Stomach (tissue), 9 donors: ENCODE data around the gene VRK2. TPM values are rescaled to one million over a fixed set of nuclear protein-coding genes. Genes with fewer than 3 reads are reported as not detected.

ENCODE experiments used
- DNase-seq, 2 donors: peaks; one replicate each; pipeline versions ENCODE4 v3.0.0 to v3.0.0-alpha.2; 2013 to 2019
- H3K27ac ChIP-seq, 5 donors: fragments of 200-600 bp in 4 of 5; sonication (generic) in 4 of 5; one replicate each; pipeline ENCODE4 v1.5.1; 2013 to 2019; ENCODE audit warnings: mild to moderate bottlenecking in 1 of 5, moderate library complexity in 1 of 5
- H3K27me3 ChIP-seq, 3 donors: fragments of 200-600 bp; sonication (generic); one replicate each; pipeline ENCODE4 v1.5.1; 2017 to 2019; ENCODE audit warnings: mixed run types in 1 of 3
- H3K36me3 ChIP-seq, 4 donors: fragments of 200-600 bp; sonication (generic); 1 replicate in 3 of 4; 2 replicates in 1 of 4; pipeline ENCODE4 v1.5.1; 2016 to 2019
- H3K4me1 ChIP-seq, 4 donors: fragments of 200-600 bp; sonication (generic); one replicate each; pipeline ENCODE4 v1.5.1; 2016 to 2019
- H3K4me3 ChIP-seq, 4 donors: fragments of 200-600 bp; sonication (generic) in 3 of 4; one replicate each; pipeline ENCODE4 v1.5.1; 2016 to 2019; ENCODE audit warnings: mild to moderate bottlenecking in 1 of 4
- H3K9me3 ChIP-seq, 4 donors: fragments of 200-600 bp; sonication (generic); one replicate each; pipeline ENCODE4 v1.5.1; 2016 to 2019
- EP300 ChIP-seq: sonication (generic); formaldehyde crosslinking; IDR thresholded peaks from one replicate; pipeline ENCODE4 v1.6.1; 2017; ENCODE audit warnings: antibody characterized with exemption
- POLR2A ChIP-seq, 4 donors: fragments of 450-650 bp; IDR thresholded peaks; one replicate each; pipeline ENCODE4 v1.6.1; 2016; ENCODE audit warnings: antibody characterized with exemption in 4 of 4, control low read depth in 2 of 4, mild to moderate bottlenecking in 1 of 4, moderate library complexity in 1 of 4
- POLR2AphosphoS5 ChIP-seq, 3 donors: sonication (generic); formaldehyde crosslinking; IDR thresholded peaks; one replicate each; pipeline ENCODE4 v1.6.1; 2016; ENCODE audit warnings: antibody characterized with exemption in 3 of 3
- WGBS, 5 donors: extraction: QIAGEN DNeasy Blood & Tissue Kit in 3 of 5; methylation state at CpG; one replicate each; pipeline versions ENCODE4 v1.1.5 to v1.1.7; 2013 to 2018; 5-methylcytosine and 5-hydroxymethylcytosine counted together
- intact Hi-C: fragments of 100-400 bp; cut with DNase I; formaldehyde crosslinking; loops from one replicate; pipeline ENCODE4 v1.15.1; 2023; ENCODE audit warnings: low total_unique reads
- polyA plus RNA-seq, 3 donors: library from polyadenylated mRNA; stranded (reverse); fragments of 200-250 nt; gene quantifications; one replicate each; pipeline ENCODE4 v1.2.3, GENCODE V29; 2013
- total RNA-seq, 5 donors: library from RNA; depleted of rRNA; stranded (reverse); fragments of >200 nt; gene quantifications; one replicate each; pipeline versions ENCODE4 v1.1.0 to v1.2.3, GENCODE V29; 2014 to 2016
- TF ChIP-seq, protein P1 (sequence below), 7 experiments: fragments of 450-650 bp in 4 of 7; fragments of 200-600 bp in 3 of 7; sonication (generic) in 3 of 7; IDR thresholded peaks; one replicate each; pipeline ENCODE4 v1.5.1; 2016 to 2019; ENCODE audit warnings: antibody characterized with exemption in 7 of 7, control low read depth in 2 of 7, mild to moderate bottlenecking in 1 of 7
- donor health status: healthy with polysubstance abuse.
- donor health status: Bipolar disorder and iron deficiency.
- donor health status: healthy.

Gene VRK2
- total and polyA plus RNA-seq, 8 donors, result 10.0 to 29.9 (median 14.4) TPM

GRCh38 chr2:58042486-58042970 is 4.1 kb upstream of the VRK2 start:
- DNase-seq, result peak in 1 of 2 donors; percentile 83
- 17 to 25% (median 22%) methylated on average over 2 of the region's 2 CpGs for WGBS, 5 donors
- TF ChIP-seq POLR2A (IDR thresholded peaks at IDR 0.05) (no peak), POLR2AphosphoS5 (IDR thresholded peaks at IDR 0.05) (no peak), EP300 (no peak)
- TF ChIP-seq, protein P1, sequence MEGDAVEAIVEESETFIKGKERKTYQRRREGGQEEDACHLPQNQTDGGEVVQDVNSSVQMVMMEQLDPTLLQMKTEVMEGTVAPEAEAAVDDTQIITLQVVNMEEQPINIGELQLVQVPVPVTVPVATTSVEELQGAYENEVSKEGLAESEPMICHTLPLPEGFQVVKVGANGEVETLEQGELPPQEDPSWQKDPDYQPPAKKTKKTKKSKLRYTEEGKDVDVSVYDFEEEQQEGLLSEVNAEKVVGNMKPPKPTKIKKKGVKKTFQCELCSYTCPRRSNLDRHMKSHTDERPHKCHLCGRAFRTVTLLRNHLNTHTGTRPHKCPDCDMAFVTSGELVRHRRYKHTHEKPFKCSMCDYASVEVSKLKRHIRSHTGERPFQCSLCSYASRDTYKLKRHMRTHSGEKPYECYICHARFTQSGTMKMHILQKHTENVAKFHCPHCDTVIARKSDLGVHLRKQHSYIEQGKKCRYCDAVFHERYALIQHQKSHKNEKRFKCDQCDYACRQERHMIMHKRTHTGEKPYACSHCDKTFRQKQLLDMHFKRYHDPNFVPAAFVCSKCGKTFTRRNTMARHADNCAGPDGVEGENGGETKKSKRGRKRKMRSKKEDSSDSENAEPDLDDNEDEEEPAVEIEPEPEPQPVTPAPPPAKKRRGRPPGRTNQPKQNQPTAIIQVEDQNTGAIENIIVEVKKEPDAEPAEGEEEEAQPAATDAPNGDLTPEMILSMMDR (IDR thresholded peaks at IDR 0.05), result no peak
- Histone ChIP-seq H3K27ac (no peak overlapping the region), H3K36me3 (no peaks in the 10 kb centered on the region), H3K4me3 (no peak overlapping the region), H3K4me1 (peaks cover 8 to 24% (median 16%) of the 10 kb centered on the region in 4 donors), H3K9me3 (no peaks in the 10 kb centered on the region), H3K27me3 (no peaks in the 10 kb centered on the region)
- intact Hi-C loops, result no loop called here

DNA sequence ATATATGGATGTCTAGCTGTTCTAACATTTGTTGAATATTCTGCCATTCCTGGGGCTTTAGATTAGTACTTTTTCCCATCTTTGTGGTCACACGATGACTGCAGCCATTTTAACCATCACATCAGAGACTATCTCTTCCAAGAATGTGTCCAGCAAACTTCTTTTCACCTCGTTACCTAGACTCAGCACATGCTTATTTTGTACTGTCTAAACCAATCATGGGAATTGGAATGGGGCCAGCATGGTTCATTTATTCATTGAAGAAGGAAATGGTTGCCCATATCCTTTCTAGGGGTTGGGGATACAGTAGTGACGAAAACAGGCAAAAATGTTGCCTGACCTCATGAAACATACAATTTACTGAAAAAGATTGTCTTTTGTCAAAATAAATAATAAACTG is 2.5 kb upstream of the VRK2 start:
- Histone ChIP-seq H3K27me3 (no peaks in the 10 kb centered on the region), H3K4me1 (peaks cover 12 to 40% (median 24%) of the 10 kb centered on the region in 4 donors), H3K27ac (no peak overlapping the region), H3K36me3 (peaks cover 0 to 2% (median 0%) of the 10 kb centered on the region in 4 donors), H3K4me3 (no peak overlapping the region), H3K9me3 (no peaks in the 10 kb centered on the region)
- DNase-seq, result no peak
- WGBS, 5 donors, result 94 to 97% (median 96%) methylated on average over 3 of the region's 3 CpGs
- intact Hi-C loops, result no loop called here
- no peak for TF ChIP-seq POLR2AphosphoS5 (IDR thresholded peaks at IDR 0.05)
- TF ChIP-seq POLR2A (IDR thresholded peaks at IDR 0.05), result no peak
- no peak for TF ChIP-seq EP300
- TF ChIP-seq, protein P1 (IDR thresholded peaks at IDR 0.05), result no peak

DNA sequence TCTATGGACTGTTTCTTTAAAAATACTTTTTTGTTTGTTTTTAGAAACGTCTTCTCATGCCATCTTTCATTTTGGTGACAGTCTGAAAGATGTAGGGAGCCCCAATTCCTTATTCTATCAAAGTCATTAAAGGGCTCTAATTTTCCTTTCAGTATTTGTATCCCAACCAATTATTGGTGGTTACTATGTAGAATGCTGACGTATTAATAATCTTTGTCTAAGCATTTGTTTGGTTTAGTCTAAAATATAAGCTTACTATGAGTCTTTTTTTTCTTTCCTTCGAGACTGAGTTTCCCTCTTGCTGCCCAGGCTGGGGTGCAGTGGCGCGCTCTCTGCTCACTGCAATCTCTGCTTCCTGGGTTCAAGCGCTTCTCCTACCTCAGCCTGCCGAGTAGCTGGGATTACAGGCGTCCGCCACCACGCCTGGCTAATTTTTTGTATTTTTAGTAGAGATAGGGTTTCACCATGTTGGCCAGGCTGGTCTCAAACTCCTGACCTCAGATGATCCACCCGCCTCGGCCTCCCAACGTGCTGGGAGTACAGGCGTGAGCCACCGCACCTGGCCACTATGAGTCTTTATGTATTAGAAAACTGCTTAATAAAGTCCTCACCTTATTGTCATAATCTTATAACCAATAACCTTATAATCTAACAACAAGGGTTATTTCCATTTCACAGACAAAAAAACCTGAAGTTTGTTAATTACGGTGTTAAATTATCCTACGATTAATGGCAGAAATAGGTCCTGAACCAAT is 849 bp upstream of the VRK2 start:
- Histone ChIP-seq H3K4me3 (peak overlapping the region; percentile 54 to 70 (median 67)), H3K27me3 (no peaks in the 10 kb centered on the region), H3K9me3 (no peaks in the 10 kb centered on the region), H3K36me3 (peaks cover 0 to 7% (median under 1%) of the 10 kb centered on the region in 4 donors), H3K4me1 (peaks cover 12 to 40% (median 25%) of the 10 kb centered on the region in 4 donors), H3K27ac (peak overlapping the region; percentile 89 to 98 (median 97))
- intact Hi-C loops, result no loop called here
- TF ChIP-seq, protein P1 (IDR thresholded peaks at IDR 0.05), result no peak
- TF ChIP-seq EP300 (no peak), POLR2AphosphoS5 (IDR thresholded peaks at IDR 0.05) (no peak), POLR2A (IDR thresholded peaks at IDR 0.05) (no peak)
- no peak for DNase-seq
- WGBS, 5 donors, result 57 to 67% (median 66%) methylated on average over 17 of the region's 17 CpGs

DNA sequence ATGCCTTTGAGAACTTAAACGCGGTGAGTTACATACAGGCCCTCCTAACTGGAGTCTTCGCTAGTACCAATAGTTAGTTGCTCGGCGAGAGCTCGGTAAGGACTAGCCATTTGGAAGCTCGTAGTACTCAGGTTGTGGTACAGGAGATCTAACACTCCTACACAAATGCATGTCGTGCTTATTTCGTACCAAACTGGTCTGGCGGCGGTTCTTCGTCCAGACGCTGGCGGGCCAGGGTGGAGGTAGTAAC is 346 bp upstream of the VRK2 start:
- DNase-seq, result no peak
- intact Hi-C loops, result no loop called here
- Histone ChIP-seq H3K4me1 (peaks cover 12 to 40% (median 25%) of the 10 kb centered on the region in 4 donors), H3K27ac (peak overlapping the region; percentile 89 to 98 (median 97)), H3K27me3 (no peaks in the 10 kb centered on the region), H3K9me3 (no peaks in the 10 kb centered on the region), H3K4me3 (peak overlapping the region; percentile 54 to 70 (median 67)), H3K36me3 (peaks cover 0 to 7% (median 3%) of the 10 kb centered on the region in 4 donors)
- TF ChIP-seq POLR2AphosphoS5 (IDR thresholded peaks at IDR 0.05) (no peak), POLR2A (IDR thresholded peaks at IDR 0.05) (no peak), EP300 (no peak)
- TF ChIP-seq, protein P1 (IDR thresholded peaks at IDR 0.05), result no peak
- 0 to 1% (median 0%) methylated on average over 7 to 14 of the region's 14 CpGs for WGBS, 5 donors
